HepG2 (cell line): ENCODE results near the gene CCDC192.

Experiments
- PATZ1 ChIP-seq: sonication (generic); formaldehyde crosslinking; IDR thresholded peaks from 2 replicates; pipeline ENCODE4 v1.4.0; 2020; ENCODE audit warnings: missing genetic modification reagents
- RFXAP ChIP-seq: sonication (generic); formaldehyde crosslinking; IDR thresholded peaks from 2 replicates; pipeline ENCODE4 v1.4.0; 2020; ENCODE audit warnings: missing genetic modification reagents, borderline replicate concordance
- XRCC5 ChIP-seq: fragments of 200-400 bp; formaldehyde crosslinking; optimal IDR thresholded peaks from 2 replicates; pipeline ENCODE3; 2017; ENCODE audit warnings: mild to moderate bottlenecking, low read length
- ZFP36L2 ChIP-seq: sonication (generic); formaldehyde crosslinking; IDR thresholded peaks from 2 replicates; pipeline ENCODE4 v1.4.0; 2020; ENCODE audit warnings: missing genetic modification reagents
- ZNF484 ChIP-seq: sonication (generic); formaldehyde crosslinking; IDR thresholded peaks from 2 replicates; pipeline ENCODE4 v1.5.1; 2020; ENCODE audit warnings: mild to moderate bottlenecking, low read depth, missing genetic modification reagents, borderline replicate concordance
- TF ChIP-seq, protein P1 (sequence below): sonication (generic); formaldehyde crosslinking; conservative IDR thresholded peaks from 2 replicates; pipeline ENCODE4 v1.4.0; 2020; ENCODE audit warnings: mild to moderate bottlenecking, missing genetic modification reagents, moderate library complexity

- TF ChIP-seq, protein P1, sequence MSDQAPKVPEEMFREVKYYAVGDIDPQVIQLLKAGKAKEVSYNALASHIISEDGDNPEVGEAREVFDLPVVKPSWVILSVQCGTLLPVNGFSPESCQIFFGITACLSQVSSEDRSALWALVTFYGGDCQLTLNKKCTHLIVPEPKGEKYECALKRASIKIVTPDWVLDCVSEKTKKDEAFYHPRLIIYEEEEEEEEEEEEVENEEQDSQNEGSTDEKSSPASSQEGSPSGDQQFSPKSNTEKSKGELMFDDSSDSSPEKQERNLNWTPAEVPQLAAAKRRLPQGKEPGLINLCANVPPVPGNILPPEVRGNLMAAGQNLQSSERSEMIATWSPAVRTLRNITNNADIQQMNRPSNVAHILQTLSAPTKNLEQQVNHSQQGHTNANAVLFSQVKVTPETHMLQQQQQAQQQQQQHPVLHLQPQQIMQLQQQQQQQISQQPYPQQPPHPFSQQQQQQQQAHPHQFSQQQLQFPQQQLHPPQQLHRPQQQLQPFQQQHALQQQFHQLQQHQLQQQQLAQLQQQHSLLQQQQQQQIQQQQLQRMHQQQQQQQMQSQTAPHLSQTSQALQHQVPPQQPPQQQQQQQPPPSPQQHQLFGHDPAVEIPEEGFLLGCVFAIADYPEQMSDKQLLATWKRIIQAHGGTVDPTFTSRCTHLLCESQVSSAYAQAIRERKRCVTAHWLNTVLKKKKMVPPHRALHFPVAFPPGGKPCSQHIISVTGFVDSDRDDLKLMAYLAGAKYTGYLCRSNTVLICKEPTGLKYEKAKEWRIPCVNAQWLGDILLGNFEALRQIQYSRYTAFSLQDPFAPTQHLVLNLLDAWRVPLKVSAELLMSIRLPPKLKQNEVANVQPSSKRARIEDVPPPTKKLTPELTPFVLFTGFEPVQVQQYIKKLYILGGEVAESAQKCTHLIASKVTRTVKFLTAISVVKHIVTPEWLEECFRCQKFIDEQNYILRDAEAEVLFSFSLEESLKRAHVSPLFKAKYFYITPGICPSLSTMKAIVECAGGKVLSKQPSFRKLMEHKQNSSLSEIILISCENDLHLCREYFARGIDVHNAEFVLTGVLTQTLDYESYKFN (CRISPR knock-in tag): no peak
- TF ChIP-seq ZNF484 (no peak), RFXAP (CRISPR knock-in tag) (no peak), XRCC5 (no peak), PATZ1 (CRISPR knock-in tag) (no peak), ZFP36L2 (CRISPR knock-in tag) (no peak)
These were observed 102.3 kb downstream of the CCDC192 start for GRCh38 chr5:127805448-127805847.
